ENCODE measurements around the gene TFF2.

TFF2 gene, protein sequence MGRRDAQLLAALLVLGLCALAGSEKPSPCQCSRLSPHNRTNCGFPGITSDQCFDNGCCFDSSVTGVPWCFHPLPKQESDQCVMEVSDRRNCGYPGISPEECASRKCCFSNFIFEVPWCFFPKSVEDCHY

DNA sequence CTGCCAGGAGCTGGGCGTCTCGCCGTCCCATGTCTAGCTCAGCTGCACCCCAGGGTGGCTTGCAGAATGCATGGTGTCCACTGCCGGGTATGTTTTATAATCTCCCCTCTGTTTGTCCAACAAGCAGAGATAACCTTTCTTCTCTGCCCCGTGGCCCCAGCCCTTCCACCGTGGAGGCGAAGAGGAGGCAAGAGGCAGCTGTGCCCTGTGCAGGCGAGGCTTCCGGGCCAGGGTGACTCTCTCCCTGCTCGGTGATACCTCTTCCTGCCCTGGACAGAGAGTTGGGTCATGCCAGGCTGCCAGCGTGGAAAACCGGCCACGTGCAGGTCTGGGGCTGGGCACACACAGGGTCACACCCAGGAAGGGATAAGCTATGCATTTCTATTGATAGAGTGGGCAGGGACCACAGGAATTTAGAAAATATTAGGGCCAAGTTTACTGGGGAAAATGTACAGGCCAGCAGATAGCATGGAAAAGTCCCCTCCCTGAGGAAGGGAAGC, at the start of gene TFF2:
TSS of gene TFF2 (minus strand) at position 68 of the 500 bp plus-strand sequence. CDS start at position 31, 37 bp downstream.
- DNase-seq: no peak

DNA sequence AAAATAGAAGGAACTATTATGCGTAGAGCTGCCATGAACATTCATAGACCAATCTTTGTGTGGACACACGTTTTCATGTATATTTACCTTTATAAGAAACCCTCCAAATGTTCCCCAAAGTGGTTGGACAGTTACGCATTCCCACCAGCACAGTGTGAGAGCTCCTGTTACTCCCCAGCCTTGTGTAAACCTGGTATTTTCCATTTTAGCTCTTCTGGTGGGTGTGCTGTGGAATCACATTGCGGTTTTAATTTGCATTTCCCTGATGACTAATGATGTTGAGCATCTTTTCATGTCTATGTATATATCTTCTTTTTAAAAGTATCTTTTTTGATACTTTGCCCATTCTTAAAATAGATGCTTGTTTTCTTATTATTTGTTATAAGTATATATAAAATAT, 49.7 kb upstream of the TFF2 start:
- DNase-seq: no peak

DNA sequence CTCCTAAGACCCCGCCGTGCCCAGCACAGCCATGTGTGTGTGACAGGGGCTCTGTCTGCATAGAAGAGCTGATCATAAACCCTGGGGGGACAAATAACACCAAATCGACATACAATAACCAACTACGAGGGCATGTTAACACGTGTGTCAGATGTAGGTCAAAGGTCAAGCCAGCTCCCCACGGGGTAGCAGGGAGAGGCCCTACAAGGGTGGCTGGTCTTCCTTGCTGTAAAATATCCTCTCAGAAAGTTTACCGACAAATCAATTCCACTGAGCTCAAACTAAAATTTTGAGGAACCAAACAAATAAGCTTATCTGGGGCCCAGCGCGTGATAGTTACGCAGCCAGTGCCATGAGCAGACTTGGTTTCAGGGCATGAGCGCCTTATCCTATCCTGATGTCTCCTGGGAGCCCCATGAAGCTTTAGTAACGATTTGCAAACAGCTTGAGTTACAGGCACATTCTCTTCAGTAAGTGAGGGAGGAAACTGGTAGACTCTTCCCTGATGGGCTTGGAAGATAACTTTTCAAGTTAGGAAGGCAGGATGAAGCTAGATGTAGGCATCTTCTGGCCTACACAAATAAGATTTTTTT, 47.7 kb upstream of the TFF2 start:
- DNase-seq: no peak

DNA sequence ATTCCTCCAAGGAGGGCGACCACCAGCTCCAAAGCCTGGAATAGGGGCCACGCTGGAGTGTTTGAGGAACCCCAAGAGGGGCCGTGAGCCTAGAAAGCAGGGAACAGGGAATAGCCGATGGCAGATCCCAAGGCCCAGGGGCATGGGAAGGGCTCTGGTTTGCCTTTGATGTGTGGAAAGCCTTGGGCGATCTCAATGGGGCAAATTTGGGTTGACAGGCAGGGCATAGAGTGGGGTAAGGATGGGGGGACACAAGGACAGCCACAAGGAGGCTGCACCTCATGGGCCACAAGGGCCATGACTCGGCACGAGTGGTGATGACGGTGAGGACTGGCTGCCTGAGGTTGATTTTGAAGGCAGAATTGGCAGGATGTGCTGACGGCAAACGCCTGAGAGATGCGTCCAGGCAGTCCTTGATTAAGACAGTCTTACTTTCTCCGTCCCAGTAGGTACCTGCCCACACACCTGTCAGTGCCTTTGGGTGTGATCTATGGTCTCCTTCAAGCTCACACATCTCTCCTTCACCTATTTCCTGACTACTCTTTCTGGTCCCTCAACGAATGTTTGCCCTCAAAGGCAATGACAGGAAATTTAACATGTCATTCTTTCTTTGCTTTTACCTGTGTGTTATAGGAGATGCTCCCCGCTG, 47.1 kb upstream of the TFF2 start:
- DNase-seq: no peak

DNA sequence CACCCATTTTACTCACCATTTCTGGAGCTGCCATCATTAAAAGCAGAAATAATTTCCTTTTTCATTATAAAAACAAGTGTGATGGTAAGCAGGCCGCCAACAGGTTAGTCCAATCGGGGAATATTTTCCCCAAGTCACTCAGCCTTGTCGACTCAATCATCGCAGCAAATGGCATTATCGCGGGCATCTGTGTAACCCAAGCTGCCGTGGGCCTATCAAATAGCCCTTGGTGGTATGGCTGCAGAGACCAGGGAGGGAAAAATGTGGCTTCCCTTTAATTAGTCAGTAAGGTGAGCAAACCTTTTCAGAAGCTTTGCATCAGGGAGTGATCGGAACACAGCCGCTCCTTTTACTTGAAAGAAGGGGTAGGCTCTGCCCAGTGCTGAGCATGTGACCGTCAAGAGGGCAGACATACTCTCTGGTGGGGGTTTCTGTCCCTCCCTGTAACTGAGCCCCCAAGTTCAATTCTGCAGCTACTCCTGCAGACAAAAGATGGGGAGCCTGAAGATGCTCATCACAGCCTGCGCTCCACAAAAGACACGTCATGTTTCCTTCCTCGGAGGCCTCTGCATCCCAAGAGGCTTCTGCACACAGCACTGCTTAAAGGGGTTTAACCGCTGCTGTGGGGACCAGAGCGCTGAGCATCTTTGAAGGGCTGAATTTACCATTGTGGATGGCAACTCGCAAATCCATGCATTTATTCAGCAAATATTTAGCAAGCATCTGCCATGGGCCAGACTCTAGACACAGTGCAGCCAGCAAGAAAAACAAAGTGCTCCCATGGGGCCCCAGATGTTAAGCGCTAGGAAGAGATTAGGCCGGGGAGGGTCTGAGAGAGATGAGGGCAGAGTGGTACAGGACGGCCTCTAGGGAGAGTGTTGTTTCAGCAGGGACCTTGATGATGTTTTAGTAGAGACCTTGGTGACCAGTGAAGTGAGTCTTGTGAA, 46.3 kb upstream of the TFF2 start:
- no peak for DNase-seq

DNA sequence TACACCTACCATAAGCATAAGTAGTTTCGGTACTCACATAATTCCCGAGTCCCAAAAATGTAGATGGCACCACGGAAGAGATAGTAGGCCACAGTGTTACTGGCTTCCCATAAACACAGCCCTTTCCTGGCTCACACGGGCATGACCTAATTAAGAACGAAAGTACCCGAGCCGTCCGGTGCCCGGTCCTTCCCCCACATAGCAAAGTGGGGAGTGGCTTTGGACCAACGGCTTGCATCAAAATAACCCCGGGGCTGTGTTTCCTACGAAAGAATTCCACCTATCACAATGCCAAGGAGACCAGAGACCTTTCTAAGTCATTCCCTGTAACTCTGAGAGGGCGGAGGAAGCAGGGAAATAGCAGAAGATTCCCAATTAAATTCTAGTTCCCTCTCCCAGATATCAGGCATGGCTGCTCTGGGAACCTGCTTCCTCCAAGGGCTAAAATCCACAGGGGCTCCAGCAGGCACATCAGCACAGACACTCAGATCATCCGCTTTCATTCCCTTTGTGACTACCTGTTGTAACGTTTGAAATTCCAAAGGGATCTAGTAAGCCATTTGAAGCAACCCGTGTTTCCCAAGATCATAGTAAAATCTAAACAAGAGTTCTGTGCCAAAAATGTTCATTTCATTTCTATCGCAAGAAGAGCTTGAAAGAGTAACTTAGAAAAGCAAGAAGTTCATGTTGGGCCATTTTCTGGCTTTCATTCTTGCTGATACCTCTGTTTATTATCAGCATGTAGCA, 45.3 kb upstream of the TFF2 start, which contains the start of gene TMPRSS3:
TSS of gene TMPRSS3 (minus strand) at position 148 of the 747 bp plus-strand sequence. CDS start 635 bp downstream, outside the sequence.
- DNase-seq: no peak

DNA sequence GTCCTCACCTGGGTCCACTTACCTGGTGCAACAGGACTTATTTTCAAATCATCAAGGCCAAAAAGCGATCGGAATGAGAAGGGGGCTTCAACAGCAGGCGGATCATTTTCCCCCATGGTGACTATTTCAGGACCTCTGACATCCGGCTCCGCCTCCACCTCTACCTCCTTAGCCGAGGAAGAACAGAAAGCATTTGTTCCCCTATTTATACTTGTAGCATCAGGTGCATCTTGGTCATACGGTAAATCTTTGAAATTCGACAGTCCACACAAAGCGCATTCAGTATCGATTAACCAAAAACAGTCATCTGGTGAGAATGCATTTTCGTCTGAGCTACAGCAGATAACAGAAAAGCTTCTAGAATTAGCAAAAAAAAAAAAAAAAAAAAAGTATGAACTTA, 44.5 kb upstream of the TFF2 start:
- DNase-seq: no peak

DNA sequence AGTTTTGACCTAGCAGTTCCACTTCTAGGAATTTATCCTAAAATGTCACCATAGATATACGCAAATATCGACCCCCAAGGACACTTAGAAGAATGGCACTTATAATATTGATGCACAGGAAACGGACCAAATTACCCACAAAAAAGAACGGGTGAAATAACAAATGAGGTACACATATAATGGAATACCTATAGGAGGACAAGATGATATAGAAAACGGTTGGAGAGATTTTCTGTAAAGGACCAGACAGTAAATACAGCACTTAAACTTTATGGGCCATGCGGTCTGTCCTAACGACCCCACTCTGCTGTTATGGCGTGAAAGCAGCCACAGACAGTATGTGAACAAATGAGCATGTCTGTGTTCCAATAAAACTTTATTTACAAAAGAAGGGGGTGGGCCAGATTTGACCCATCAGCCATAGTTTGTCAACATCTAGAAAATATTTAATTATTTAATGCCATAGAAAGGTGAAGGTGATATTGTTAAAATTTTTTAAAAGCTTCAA, 42.7 kb upstream of the TFF2 start:
- no peak for DNase-seq

DNA sequence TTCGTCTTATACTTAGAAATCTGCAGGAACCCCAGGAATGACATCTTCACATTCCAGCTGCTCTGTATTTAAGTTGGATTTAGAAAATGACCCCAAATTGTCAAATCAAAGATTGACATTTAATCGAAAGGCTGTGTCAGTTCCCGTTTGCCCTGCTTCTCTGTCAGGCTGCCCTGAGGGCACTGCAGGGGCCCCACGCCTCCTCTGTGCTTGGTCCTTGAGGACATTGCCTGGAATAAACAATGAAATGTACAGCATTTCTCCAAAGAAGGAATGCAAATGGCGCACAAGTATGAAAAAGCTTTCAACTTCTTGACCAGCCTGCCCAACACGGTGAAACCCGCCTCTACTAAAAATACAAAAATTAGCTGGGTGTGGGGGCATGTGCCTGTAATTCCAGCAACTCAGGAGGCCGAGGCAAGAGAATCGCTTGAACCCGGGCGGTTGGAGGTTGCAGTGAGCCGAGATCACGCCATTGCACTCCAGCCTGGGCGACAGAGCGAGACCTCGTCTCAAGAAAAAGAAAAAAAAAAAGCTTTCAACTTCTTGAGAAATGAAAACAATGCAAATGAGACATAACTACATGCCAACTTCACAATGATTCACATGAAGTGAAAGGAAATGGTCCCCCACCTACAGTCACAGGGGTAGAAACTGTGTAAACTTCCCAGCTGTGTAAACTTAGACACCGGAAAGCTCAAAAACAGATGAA, 42.1 kb upstream of the TFF2 start:
- no peak for DNase-seq

DNA sequence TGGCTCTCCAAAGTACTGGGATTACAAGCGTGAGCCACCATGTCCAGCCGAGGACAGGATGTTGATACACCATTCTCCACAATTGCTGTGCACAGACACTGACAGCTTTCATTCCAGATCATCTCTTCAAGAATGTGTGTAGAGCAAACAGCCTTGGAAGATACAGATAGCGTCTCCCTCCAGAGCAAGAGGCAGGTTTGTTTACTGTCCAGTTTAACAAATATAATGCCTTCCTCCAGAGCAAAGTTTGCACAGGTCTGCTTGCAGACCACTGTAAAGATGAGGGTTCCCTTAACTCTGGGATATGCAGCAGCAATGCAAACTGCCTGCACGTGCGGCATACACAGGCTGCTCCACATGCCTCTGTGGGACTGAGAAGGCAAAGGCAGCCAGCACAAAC, 40.5 kb upstream of the TFF2 start:
- DNase-seq: no peak

DNA sequence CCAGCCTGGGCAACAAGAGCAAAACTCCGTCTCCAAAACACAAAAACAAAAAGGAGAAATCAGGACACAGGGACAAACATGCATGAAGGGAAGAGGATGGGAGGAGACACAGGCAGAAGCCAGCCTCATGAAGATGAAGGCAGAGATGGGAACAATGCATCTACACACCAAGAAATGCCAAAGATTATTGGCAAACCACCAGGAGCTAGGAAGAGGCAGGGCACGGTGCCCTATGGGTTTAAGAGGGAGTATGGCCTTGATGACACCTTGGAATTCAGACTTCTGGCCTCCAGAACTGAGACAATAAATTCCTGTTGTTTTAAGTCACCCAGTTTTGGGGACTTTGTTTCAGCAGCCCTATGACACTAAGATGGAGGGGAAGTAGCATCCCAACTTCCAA, 39.9 kb upstream of the TFF2 start:
- no peak for DNase-seq

DNA sequence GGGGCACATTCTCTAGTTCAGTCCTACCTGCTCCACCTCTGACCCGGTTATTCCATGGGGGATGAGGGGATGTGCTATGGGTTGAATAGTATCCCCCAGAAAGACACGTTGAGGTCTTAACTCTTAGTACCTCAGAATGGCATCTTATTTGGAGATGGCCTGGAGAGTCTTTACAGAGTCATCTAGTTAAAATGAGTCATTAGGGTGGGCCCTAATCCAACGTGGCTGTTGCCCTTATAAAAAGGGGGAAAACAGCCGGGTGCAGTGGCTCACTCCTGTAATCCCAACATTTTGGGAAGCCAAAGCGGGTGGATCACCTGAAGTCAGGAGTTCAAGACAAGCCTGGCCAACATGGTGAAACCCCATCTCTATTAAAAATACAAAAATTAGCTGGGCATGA, 39.4 kb upstream of the TFF2 start:
- DNase-seq: no peak

DNA sequence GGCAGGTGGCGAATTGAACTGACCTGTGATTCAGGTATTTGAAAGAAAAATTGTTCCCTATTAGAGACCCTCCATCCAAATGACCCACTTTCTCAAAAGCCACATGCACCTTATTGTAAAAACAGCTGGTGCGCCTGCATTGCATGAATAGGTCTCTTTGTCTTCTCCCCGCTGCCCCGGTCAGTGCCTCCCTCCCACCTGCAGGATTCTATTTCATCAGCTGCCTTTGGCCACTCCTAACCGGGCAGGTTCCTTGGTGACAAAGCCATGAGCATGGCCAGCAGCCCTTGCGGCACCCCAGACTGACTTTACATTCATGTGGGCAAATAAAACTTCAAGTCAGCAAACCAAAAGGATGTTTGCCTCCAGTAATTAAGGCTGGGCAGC, 38.6 kb upstream of the TFF2 start:
- DNase-seq: no peak

DNA sequence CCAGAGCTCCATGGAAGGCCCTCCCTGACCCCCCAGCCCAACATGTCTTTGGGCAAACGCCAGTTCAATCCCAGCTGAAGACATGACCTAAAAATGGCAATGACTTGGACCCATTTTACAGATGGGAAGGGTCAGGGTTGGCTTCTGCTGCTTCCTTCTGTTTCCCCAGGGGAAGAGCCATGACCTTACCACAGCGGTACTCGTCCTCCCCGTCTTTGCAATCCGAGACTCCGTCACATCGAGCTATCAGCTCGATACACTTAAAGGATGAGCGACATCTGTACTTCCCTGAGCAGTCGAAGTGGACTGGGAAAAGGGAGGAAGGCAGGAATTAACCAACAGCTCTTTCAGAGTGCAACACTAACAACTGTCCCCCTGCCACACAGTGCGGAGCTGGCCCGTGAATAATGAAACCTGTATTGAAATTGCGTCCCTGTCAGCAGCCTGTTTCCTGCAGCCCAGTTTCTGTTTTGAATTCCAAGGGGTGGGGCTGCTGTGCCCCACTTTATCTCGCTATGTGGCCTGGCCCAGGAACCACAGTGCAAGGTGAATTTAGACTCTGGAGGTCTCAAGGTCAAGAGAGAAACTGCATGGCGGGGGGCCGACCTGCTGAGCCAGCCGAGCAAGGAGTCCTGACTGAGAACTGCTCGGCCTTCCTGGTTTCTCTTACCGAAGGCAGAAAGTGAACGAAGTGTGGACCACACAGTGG, 38.1 kb upstream of the TFF2 start:
- DNase-seq: no peak

DNA sequence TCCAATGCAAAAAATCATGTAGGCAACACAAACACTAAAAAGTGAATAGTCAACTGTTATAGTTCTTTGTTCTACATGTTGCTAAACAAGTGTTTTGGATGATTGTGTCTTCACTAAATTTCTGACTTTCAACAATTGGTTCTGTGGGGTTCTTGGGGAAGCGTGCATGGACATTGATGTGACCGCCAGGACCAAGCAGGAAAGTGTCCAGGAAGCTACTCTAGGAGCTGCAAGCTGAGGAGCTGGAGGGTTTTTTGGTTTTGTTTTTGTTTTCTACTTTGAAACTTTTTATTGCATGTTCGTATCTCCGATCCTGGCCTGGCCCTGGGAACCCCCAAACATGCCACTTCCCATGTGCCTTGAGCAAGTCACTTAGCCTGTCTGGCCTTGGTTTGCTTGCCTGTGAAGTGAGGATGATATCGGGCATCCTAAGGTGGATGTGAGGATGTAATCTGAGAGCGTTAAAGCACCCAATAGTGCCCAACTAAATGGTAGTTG, 37.1 kb upstream of the TFF2 start:
- no peak for DNase-seq

DNA sequence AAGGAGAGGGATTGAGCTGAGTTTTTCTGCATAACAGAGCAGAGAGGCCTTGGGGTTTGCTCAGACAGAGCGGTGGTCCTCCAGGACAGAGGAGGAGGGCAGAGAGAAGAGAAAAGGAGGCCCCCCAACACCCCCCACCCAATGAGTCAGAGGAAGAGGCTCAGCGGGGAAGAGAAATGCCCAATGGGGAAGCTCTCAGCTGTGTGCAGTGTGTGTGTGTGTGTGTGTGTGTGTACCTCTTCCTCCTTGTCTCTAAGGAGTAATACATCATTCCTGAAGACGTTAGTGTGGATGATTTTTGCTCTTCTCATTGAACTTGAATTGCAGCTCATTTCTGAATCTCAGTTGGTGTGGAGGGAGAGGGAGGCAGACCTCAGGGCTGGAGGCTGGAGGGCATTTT, 36.4 kb upstream of the TFF2 start:
- peak; percentile 42 for DNase-seq

DNA sequence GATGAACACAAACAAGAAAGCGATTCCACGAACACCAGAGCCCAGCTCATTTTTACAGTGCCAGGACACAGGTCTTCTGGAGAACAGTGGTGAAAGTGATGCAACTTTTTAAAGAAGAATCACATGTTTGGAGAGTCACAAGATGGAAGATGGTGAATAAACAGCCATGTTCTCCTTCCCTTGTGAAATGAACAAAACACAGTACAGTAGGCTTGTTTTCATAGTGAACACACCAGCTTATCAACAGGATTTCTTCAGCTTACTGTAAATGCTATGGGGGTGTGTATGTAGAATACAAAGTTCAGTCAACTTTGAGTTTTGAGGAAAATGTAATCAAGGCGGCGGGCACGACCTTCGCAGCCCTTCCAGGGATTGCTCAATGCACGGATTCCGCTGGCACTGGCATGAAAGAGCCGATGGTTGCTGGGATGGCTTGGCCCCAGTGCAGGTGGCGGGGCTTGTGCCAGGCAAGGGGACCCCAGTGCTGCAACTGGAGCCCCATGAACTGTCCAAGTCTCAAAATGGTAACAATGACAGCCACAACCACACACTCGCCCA, 35.3 kb upstream of the TFF2 start:
- no peak for DNase-seq

DNA sequence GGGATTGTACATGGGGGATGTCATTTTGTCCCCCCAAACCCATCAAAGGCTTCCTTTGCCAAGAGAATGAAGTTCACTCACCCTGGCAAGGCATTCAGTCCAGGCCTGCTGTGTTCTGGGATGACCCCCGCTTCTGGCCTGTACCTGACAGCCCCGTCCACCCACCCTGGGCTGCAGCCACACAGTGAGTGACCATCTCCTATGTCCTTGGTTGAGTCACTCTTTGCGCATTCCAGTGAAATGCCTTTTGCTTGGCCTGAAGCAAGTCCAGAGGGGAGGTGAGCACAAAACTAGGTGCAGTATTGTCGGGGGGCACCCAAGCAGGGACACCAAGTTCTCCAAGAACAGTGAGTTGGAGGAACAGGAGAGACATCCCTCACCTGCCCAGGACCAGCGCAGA, 34.8 kb upstream of the TFF2 start:
- DNase-seq: no peak

DNA sequence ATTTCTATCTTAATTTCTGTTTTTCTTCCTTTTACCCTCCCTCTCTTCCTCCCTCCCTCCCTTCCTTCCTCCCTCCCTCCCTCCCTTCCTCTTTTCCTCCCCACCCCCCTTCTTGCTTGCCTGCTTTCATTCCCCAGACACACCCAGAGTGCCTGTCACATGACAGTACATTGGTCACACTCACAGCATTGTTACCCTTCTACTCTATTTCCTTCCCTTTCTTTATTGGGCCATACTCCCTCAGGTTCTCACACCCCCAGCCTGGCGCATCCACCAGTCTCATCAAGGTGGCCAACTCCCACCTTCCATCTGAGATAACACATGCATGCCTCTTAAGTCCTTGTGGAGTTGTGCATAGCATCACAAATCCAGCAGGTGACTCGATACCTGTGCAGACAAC, 34.2 kb upstream of the TFF2 start:
- peak; percentile 24 for DNase-seq

DNA sequence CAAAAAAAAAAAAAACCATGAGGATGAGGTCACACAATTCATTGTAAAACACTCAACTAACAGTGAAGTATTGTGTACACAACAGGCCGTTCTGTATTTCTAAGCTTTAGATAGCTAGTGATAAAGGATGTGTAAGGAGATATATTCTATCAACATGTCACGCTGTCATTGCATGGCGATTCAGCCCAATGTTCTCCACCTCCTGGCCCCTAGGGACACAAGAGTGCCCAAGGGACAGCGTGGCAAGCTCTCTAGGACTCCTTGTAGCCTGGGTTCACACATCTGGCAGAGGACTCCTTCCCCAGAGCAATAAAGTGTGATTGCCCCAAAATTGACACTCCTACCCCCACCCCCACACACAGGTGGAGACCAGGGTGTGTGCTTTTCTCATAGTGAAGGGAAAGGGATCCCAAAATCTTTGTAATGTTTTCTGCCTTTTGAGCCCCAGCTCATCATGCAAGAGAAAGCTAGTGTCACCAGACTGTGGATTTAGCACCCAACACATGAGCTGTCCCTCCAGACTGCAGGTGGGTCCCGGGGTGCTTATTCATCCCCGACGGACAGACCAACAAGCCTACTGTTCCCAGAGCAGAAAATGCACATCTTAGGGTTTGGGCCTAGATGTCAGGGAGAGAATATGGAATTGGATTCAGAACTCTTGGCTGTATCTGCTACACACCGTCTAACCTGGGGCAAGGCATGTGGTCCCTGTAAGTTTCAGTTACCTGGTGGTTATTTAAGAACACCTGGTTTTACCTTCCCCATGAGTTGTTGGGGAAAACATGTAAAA, 33.6 kb upstream of the TFF2 start:
- no peak for DNase-seq

All from suppressor macrophage treated with lipopolysaccharide for 4 hours (primary cell).